Neuronal stem cell (in vitro differentiated cells): ENCODE data around the gene SHMT2.

Source experiments
- DNase-seq: peaks from one replicate; pipeline ENCODE4 v3.0.0-alpha.2; 2013; ENCODE audit warnings: low spot score
- H2AFZ ChIP-seq: one replicate; pipeline ENCODE4 v1.6.1; 2013; ENCODE audit warnings: mild to moderate bottlenecking, low read length, inconsistent platforms
- H2AK5ac ChIP-seq: 2 replicates; pipeline ENCODE4 v1.6.1; 2013; ENCODE audit warnings: low read depth, mild to moderate bottlenecking, inconsistent platforms, low read length, moderate library complexity, mixed read lengths
- H2BK120ac ChIP-seq: 2 replicates; pipeline ENCODE4 v1.6.1; 2013; ENCODE audit warnings: low read depth, mild to moderate bottlenecking, inconsistent platforms, low read length, moderate library complexity, mixed read lengths
- H2BK12ac ChIP-seq: one replicate; pipeline ENCODE4 v1.6.1; 2013; ENCODE audit warnings: low read length, inconsistent platforms
- H2BK15ac ChIP-seq: 2 replicates; pipeline ENCODE4 v1.6.1; 2013; ENCODE audit warnings: mild to moderate bottlenecking, low read length, inconsistent platforms, mixed read lengths
- H2BK5ac ChIP-seq: one replicate; pipeline ENCODE4 v1.6.1; 2013; ENCODE audit warnings: inconsistent platforms, mild to moderate bottlenecking, low read length, moderate library complexity
- H3K14ac ChIP-seq: one replicate; pipeline ENCODE4 v1.6.1; 2013; ENCODE audit warnings: low read length, inconsistent platforms
- H3K18ac ChIP-seq: 2 replicates; pipeline ENCODE4 v1.6.1; 2013; ENCODE audit warnings: low read length, inconsistent platforms
- H3K23ac ChIP-seq: 2 replicates; pipeline ENCODE4 v1.6.1; 2013; ENCODE audit warnings: low read depth, mild to moderate bottlenecking, mixed read lengths, low read length, inconsistent platforms; ENCODE audit not compliant: poor library complexity
- H3K27ac ChIP-seq: replicated peaks from 3 replicates; pipeline ENCODE4 v1.5.1; 2013; ENCODE audit warnings: low read length, inconsistent platforms
- H3K27me3 ChIP-seq, 3 experiments: 2 replicates each; pipeline ENCODE4 v1.6.1; 2013; ENCODE audit warnings: low read length in 3 of 3, mild to moderate bottlenecking in 2 of 3, inconsistent platforms in 1 of 3, low read depth in 1 of 3, mixed read lengths in 1 of 3, moderate library complexity in 1 of 3; ENCODE audit not compliant: control insufficient read depth in 3 of 3, insufficient read depth in 3 of 3
- H3K36me3 ChIP-seq, 2 donors: replicated peaks in 1 of 2; 2 replicates each; pipeline ENCODE4 v1.6.1; 2013; ENCODE audit warnings: low read length in 2 of 2; ENCODE audit not compliant: control insufficient read depth in 2 of 2, insufficient read depth in 2 of 2
- H3K4ac ChIP-seq: 2 replicates; pipeline ENCODE4 v1.6.1; 2013; ENCODE audit warnings: inconsistent platforms, mild to moderate bottlenecking, low read length, moderate library complexity
- H3K4me1 ChIP-seq, 2 donors: 1 replicate in 1 of 2; 2 replicates in 1 of 2; pipeline ENCODE4 v1.6.1; 2013; ENCODE audit warnings: low read length in 2 of 2, low read depth in 1 of 2; ENCODE audit not compliant: control insufficient read depth in 2 of 2, insufficient read depth in 1 of 2
- H3K4me2 ChIP-seq: one replicate; pipeline ENCODE4 v1.6.1; 2013; ENCODE audit warnings: mild to moderate bottlenecking, low read length, inconsistent platforms; ENCODE audit not compliant: insufficient read depth, poor library complexity, severe bottlenecking
- H3K4me3 ChIP-seq, 2 donors: 2 replicates each; pipeline ENCODE4 v1.5.1; 2013; ENCODE audit warnings: low read length in 2 of 2, mild to moderate bottlenecking in 2 of 2, inconsistent platforms in 1 of 2, moderate library complexity in 1 of 2
- H3K79me1 ChIP-seq: one replicate; pipeline ENCODE4 v1.6.1; 2013; ENCODE audit warnings: low read depth, mild to moderate bottlenecking, inconsistent platforms, low read length, moderate library complexity
- H3K9ac ChIP-seq: one replicate; pipeline ENCODE4 v1.6.1; 2013; ENCODE audit warnings: mild to moderate bottlenecking, low read depth, low read length, inconsistent platforms; ENCODE audit not compliant: poor library complexity
- H3K9me3 ChIP-seq, 2 donors: replicated peaks in 1 of 2; 2 replicates each; pipeline versions ENCODE3 to v1.6.1; 2013; ENCODE audit warnings: low read length in 2 of 2, mild to moderate bottlenecking in 2 of 2, inconsistent platforms in 1 of 2, low read depth in 1 of 2, mixed read lengths in 1 of 2, moderate library complexity in 1 of 2; ENCODE audit not compliant: control insufficient read depth in 2 of 2, insufficient read depth in 1 of 2
- H4K8ac ChIP-seq: one replicate; pipeline ENCODE4 v1.6.1; 2013; ENCODE audit warnings: low read depth, mild to moderate bottlenecking, inconsistent platforms, low read length, moderate library complexity
- H4K91ac ChIP-seq: one replicate; pipeline ENCODE4 v1.6.1; 2013; ENCODE audit warnings: low read length, low read depth, mild to moderate bottlenecking, inconsistent platforms; ENCODE audit not compliant: poor library complexity
- WGBS, 2 donors: extraction: QIAGEN DNeasy Blood & Tissue Kit; methylation state at CpG; one replicate each; pipeline ENCODE4 v1.1.7; 2013; ENCODE audit warnings: missing lambda C conversion rate in 2 of 2, mixed read lengths in 1 of 2; ENCODE audit not compliant: insufficient read length in 2 of 2, insufficient replicate concordance in 1 of 2; ENCODE audit errors: extremely low coverage in 2 of 2; 5-methylcytosine and 5-hydroxymethylcytosine counted together

The SHMT2 gene

GRCh38 chr12:57240926-57241401 lies 11.5 kb downstream of the SHMT2 start:
- H4K91ac ChIP-seq, result no peak overlapping the region
- no CpG with 5 or more reads among the region's 19 CpGs for WGBS, 2 donors

DNA sequence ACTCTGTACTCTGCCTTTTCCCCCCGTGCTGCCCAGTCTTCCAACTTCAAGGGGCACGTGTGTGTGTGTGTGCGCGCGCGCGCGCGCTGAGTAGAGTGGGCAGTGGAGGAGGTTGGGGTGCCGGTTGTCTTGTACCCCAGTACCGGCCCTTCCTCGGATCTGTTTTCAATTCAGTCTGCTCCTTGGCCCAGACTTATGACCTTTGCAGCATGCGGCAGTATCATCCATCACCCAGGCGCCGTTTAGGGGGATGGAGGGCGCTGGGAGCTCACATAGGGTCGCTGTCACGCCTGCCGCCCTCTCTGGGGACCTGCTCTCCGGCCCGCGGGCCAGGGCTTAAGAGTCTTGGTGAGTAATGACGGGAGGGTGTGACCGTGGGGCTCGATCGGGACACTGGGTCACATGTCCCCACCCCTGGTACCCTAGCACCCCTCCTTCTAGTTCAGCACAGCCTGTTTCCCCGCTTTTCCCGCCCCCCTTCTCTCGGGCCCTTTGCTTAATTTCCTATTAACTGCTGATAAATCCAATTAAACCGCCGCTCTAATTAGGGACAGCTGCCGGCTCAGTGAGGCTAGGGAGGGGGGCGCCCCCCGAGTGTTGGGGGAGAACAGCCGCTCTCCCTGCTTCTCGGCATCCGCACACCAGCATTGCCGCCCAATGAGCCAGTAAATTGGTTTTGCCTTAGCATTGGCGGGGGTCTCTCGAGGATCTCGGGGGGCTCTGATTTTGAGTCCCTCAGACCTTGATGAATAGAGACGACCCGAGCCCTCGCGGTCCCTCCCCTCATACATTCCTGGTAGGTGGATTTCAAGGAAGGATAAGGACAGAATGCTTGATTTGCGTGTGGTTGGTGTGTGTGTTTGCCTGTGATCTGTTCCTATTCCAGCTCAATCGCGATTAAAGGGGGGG lies 12.1 kb downstream of the SHMT2 start:
- WGBS, 2 donors, result no CpG with 5 or more reads among the region's 48 CpGs
- H2BK120ac ChIP-seq, result no peak overlapping the region
- peaks cover 0 to 2% of the 10 kb centered on the region in 2 donors for H3K36me3 ChIP-seq
- H3K4me1 ChIP-seq, result peaks cover 39 to 43% of the 10 kb centered on the region in 2 donors
- H3K4me2 ChIP-seq, result no peak overlapping the region
- H4K91ac ChIP-seq, result no peak overlapping the region
- peak overlapping the region; percentile 34 for H3K9ac ChIP-seq
- H2BK5ac ChIP-seq, result no peak overlapping the region
- H3K4me3 ChIP-seq, result peak overlapping the region in 1 of 2 donors; percentile 58
- peaks cover 2% of the 10 kb centered on the region for H3K79me1 ChIP-seq
- no peak overlapping the region for H4K8ac ChIP-seq
- H3K27me3 ChIP-seq, result peaks cover 22 to 68% (median 39%) of the 10 kb centered on the region in 3 experiments
- H3K4ac ChIP-seq, result no peak overlapping the region
- H3K23ac ChIP-seq, result peak overlapping the region; percentile 89
- no peak overlapping the region for H3K14ac ChIP-seq
- H3K18ac ChIP-seq, result peak overlapping the region; percentile 84
- H2BK12ac ChIP-seq, result no peak overlapping the region
- H2AK5ac ChIP-seq, result no peak overlapping the region
- DNase-seq, result no peak
- no peak overlapping the region for H2AFZ ChIP-seq
- H3K9me3 ChIP-seq, result no peaks in the 10 kb centered on the region
- no peak overlapping the region for H3K27ac ChIP-seq
- peak overlapping the region; percentile 27 for H2BK15ac ChIP-seq

More at GRCh38 chr12:57240926-57241401, 11.5 kb downstream of the SHMT2 start:
- Histone ChIP-seq H3K4me2 (no peak overlapping the region), H3K9ac (peak overlapping the region; percentile 34), H2AFZ (no peak overlapping the region), H3K4me3 (peak overlapping the region; percentile 58 to 70), H3K9me3 (no peaks in the 10 kb centered on the region), H3K4me1 (peaks cover 39 to 47% of the 10 kb centered on the region in 2 donors), H3K79me1 (peaks cover 2% of the 10 kb centered on the region), H3K23ac (peak overlapping the region; percentile 2), H3K27ac (no peak overlapping the region), H3K14ac (no peak overlapping the region), H2BK12ac (no peak overlapping the region), H3K18ac (peak overlapping the region; percentile 82), H2BK5ac (no peak overlapping the region), H3K27me3 (peaks cover 22 to 75% (median 42%) of the 10 kb centered on the region in 3 experiments), H2AK5ac (no peak overlapping the region), H2BK15ac (peak overlapping the region; percentile 27), H4K8ac (no peak overlapping the region), H3K4ac (no peak overlapping the region), H2BK120ac (no peak overlapping the region), H3K36me3 (no peaks in the 10 kb centered on the region)
- DNase-seq, result no peak

DNA sequence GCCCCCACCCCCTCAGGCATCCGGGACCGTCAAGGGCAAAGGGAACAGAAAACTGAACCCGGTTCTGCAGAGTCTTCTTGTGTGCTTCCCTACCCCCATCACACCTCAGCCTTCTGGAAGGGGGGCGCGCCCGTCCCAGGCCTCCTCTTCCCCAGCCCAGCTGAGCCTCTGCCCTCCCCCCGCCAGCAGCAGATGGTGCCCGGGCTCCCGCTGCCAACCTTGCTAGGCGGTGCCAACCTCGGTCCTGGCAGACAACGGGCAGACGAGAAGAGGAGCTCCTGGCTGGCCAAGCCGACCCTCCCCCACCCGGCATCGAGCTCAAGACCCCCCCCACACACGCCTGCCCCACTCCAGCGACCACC lies 12.8 kb downstream of the SHMT2 start:
- DNase-seq, result no peak
- Histone ChIP-seq H4K91ac (no peak overlapping the region), H3K4me3 (peak overlapping the region; percentile 13 to 78), H3K9me3 (no peaks in the 10 kb centered on the region), H3K9ac (peak overlapping the region; percentile 63), H3K4ac (peak overlapping the region; percentile 56), H3K14ac (no peak overlapping the region), H2BK120ac (no peak overlapping the region), H2AK5ac (no peak overlapping the region), H3K4me2 (peak overlapping the region; percentile 90), H3K23ac (peak overlapping the region; percentile 89), H4K8ac (no peak overlapping the region), H3K79me1 (peaks cover 2% of the 10 kb centered on the region), H3K18ac (peak overlapping the region; percentile 81), H3K4me1 (peaks cover 39 to 40% of the 10 kb centered on the region in 2 donors), H2BK5ac (no peak overlapping the region), H2BK12ac (peak overlapping the region; percentile 49), H3K27me3 (peaks cover 22 to 62% (median 36%) of the 10 kb centered on the region in 3 experiments), H3K27ac (no peak overlapping the region), H2BK15ac (no peak overlapping the region), H2AFZ (no peak overlapping the region), H3K36me3 (peaks cover 0 to 4% of the 10 kb centered on the region in 2 donors)
- WGBS, 2 donors, result no CpG with 5 or more reads among the region's 18 CpGs
